CD4-positive, alpha-beta T cell (primary cell): ENCODE results near the gene SRSF4. TPM values are rescaled to one million over a fixed set of nuclear protein-coding genes. Genes with fewer than 3 reads are reported as not detected.

Experiments
- ATAC-seq: fragments of 200-7000 bp; cut with Tn5 transposase; one replicate; pipeline ENCODE4 v1.10.0; 2022; ENCODE audit warnings: mild to moderate bottlenecking; ENCODE audit not compliant: poor library complexity
- CTCF ChIA-PET: fragments of 350-600 bp; sonication (Branson Sonifier 250); formaldehyde crosslinking; loops from one replicate; lab custom pipeline; 2021; ENCODE audit warnings: antibody characterized with exemption, inconsistent platforms; lab: Charles Lee
- POLR2A ChIA-PET: fragments of 350-600 bp; sonication (Branson Sonifier 250); formaldehyde crosslinking; loops from one replicate; lab custom pipeline; 2021; ENCODE audit warnings: antibody characterized with exemption, inconsistent platforms; lab: Charles Lee
- DNase-seq, 14 experiments: peaks; one replicate each; pipeline ENCODE4 v3.0.0-alpha.2; 2013 to 2020; ENCODE audit warnings: mixed read lengths in 2 of 14
- H3K27ac ChIP-seq, 2 donors: one replicate each; pipeline versions ENCODE4 v1.5.1 to v1.7.0; 2013; ENCODE audit warnings: low read length in 2 of 2, low read depth in 1 of 2, mild to moderate bottlenecking in 1 of 2
- H3K27me3 ChIP-seq, 2 experiments: 1 replicate in 1 of 2; 2 replicates in 1 of 2; pipeline versions ENCODE4 v1.6.1 to v1.7.0; 2013; ENCODE audit warnings: low read length in 2 of 2, control low read depth in 1 of 2, mild to moderate bottlenecking in 1 of 2, moderate library complexity in 1 of 2; ENCODE audit not compliant: insufficient read depth in 2 of 2, control insufficient read depth in 1 of 2
- H3K36me3 ChIP-seq: one replicate; pipeline ENCODE4 v1.6.1; 2013; ENCODE audit warnings: low read length, control low read depth; ENCODE audit not compliant: insufficient read depth
- H3K4me1 ChIP-seq: one replicate; pipeline ENCODE4 v1.6.1; 2013; ENCODE audit warnings: low read length, control low read depth; ENCODE audit not compliant: insufficient read depth
- H3K4me3 ChIP-seq: one replicate; pipeline ENCODE4 v1.5.1; 2013; ENCODE audit warnings: mild to moderate bottlenecking, low read length, moderate library complexity
- H3K9me3 ChIP-seq, 2 experiments: 1 replicate in 1 of 2; 2 replicates in 1 of 2; pipeline versions ENCODE4 v1.6.1 to v1.7.0; 2013; ENCODE audit warnings: low read length in 2 of 2, mild to moderate bottlenecking in 2 of 2, control low read depth in 1 of 2, moderate library complexity in 1 of 2; ENCODE audit not compliant: control insufficient read depth in 1 of 2, insufficient read depth in 1 of 2
- H3K27ac Mint-ChIP-seq: one replicate; pipeline ENCODE4 v1.8.0; 2020; ENCODE audit warnings: mixed read lengths
- H3K27me3 Mint-ChIP-seq: one replicate; pipeline ENCODE4 v1.8.0; 2021; ENCODE audit warnings: mixed read lengths
- H3K36me3 Mint-ChIP-seq: one replicate; pipeline ENCODE4 v1.8.0; 2021; ENCODE audit warnings: low read depth, mixed read lengths
- H3K4me1 Mint-ChIP-seq: one replicate; pipeline ENCODE4 v1.8.0; 2021; ENCODE audit warnings: low read depth, mixed read lengths
- H3K4me3 Mint-ChIP-seq: one replicate; pipeline ENCODE4 v1.8.0; 2020; ENCODE audit warnings: mild to moderate bottlenecking, mixed read lengths
- H3K9me3 Mint-ChIP-seq: one replicate; pipeline ENCODE4 v1.8.0; 2020; ENCODE audit warnings: mixed read lengths
- intact Hi-C, 2 experiments: fragments of 100-400 bp; cut with DNase I in 1 of 2; cut with micrococcal nuclease in 1 of 2; formaldehyde crosslinking; loops; one replicate each; pipeline versions ENCODE4 v1.15.1 to v1.9.0; 2023 to 2025; cut with DNase I, micrococcal nuclease
- total RNA-seq, 174 experiments: library from RNA in 2 of 174; stranded (reverse) in 2 of 174; gene quantifications; one replicate each; pipeline ENCODE4 v1.2.3 and lab custom pipeline; 2021 to 2026
- TF ChIP-seq, protein P1 (sequence below): fragments of 200-600 bp; IDR thresholded peaks from one replicate; pipeline ENCODE4 v1.8.0; 2022; ENCODE audit warnings: antibody characterized with exemption, mild to moderate bottlenecking

The SRSF4 gene
- total RNA-seq, 2 experiments from 2014 or later, result 89.2 to 93.4 TPM

GRCh38 chr1:29213055-29213454 is 31.4 kb upstream of the SRSF4 start:
- Mint-ChIP-seq H3K4me3 (no peak overlapping the region), H3K27me3 (no peaks in the 10 kb centered on the region), H3K27ac (no peak overlapping the region), H3K4me1 (no peaks in the 10 kb centered on the region), H3K9me3 (no peaks in the 10 kb centered on the region), H3K36me3 (peaks cover 44% of the 10 kb centered on the region)
- TF ChIP-seq, protein P1, sequence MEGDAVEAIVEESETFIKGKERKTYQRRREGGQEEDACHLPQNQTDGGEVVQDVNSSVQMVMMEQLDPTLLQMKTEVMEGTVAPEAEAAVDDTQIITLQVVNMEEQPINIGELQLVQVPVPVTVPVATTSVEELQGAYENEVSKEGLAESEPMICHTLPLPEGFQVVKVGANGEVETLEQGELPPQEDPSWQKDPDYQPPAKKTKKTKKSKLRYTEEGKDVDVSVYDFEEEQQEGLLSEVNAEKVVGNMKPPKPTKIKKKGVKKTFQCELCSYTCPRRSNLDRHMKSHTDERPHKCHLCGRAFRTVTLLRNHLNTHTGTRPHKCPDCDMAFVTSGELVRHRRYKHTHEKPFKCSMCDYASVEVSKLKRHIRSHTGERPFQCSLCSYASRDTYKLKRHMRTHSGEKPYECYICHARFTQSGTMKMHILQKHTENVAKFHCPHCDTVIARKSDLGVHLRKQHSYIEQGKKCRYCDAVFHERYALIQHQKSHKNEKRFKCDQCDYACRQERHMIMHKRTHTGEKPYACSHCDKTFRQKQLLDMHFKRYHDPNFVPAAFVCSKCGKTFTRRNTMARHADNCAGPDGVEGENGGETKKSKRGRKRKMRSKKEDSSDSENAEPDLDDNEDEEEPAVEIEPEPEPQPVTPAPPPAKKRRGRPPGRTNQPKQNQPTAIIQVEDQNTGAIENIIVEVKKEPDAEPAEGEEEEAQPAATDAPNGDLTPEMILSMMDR, result no peak
- H3K27ac ChIP-seq, result no peak overlapping the region
- no peaks in the 10 kb centered on the region for H3K9me3 ChIP-seq
- ATAC-seq (no peak), DNase-seq (no peak)
- H3K4me3 ChIP-seq, result no peak overlapping the region
- no peaks in the 10 kb centered on the region for H3K4me1 ChIP-seq
- ChIA-PET CTCF (no interaction called here), POLR2A (interaction anchor here (0.6 kb wide), 1 partner anchor 179 kb away, joined by 3 read pairs; no protein-coding TSS in a partner anchor)
- intact Hi-C loops, result no loop called here
- H3K36me3 ChIP-seq, result peaks cover 46% of the 10 kb centered on the region
- no peaks in the 10 kb centered on the region for H3K27me3 ChIP-seq

DNA sequence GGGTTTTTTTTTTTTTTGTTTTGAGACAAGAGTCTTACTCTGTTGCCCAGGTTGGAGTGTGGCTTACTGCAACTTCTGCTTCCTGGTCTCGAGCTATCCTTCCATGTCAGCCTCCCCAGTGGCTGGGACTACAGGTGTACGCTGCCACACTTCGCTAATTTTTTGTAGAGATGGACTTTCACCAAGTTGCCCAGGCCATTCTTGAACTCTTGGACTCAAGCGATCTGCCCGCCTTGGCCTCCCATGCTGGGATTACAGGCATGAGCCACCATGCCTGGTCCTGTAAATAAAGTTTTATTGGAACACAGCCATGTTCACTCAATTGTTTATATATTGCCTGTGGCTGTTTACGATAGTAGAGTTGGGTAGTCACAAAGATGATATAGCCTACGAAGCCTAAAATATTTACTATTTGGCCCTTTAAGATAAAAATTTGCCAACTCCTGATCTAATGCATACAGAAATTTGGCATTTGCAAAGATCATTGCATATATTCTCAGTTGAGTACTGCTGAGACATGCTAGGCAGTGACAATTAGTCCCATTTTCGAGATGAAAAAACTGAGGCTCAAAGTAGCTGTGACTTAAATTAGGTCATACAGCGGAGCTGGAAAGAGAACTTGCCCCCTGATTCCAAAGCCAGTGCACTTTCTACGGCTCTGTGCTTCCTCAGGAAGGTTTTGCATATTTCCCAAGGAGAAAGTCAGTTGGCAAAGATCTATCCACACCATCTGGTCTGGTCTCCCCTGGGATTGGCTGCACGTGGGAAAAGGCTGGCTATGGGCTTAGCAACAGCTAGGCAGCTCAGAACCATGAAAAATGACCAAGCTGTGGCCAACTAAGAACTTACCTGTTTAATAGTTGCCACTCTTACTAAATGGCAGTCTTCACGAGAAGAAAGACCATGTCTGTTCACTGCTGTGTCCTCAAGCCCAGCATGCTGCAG is 29.7 kb upstream of the SRSF4 start:
- no peak overlapping the region for H3K27ac Mint-ChIP-seq
- CTCF ChIA-PET, result no interaction called here

GRCh38 chr1:29210278-29211085 is 28.8 kb upstream of the SRSF4 start:
- Mint-ChIP-seq H3K4me3 (no peak overlapping the region), H3K27ac (no peak overlapping the region), H3K9me3 (no peaks in the 10 kb centered on the region), H3K4me1 (no peaks in the 10 kb centered on the region), H3K27me3 (no peaks in the 10 kb centered on the region), H3K36me3 (peaks cover 44% of the 10 kb centered on the region)
- TF ChIP-seq, protein P1, result no peak
- no peak for DNase-seq
- no peak overlapping the region for H3K4me3 ChIP-seq
- POLR2A ChIA-PET, result no interaction called here
- H3K27me3 ChIP-seq, result no peaks in the 10 kb centered on the region
- no peaks in the 10 kb centered on the region for H3K9me3 ChIP-seq
- intact Hi-C loops, result no loop called here
- H3K4me1 ChIP-seq, result no peaks in the 10 kb centered on the region
- H3K27ac ChIP-seq, result no peak overlapping the region
- peaks cover 40% of the 10 kb centered on the region for H3K36me3 ChIP-seq
- CTCF ChIA-PET, result no interaction called here
- no peak for ATAC-seq

More for the DNA sequence above, 29.7 kb upstream of the SRSF4 start:
- intact Hi-C loops, result no loop called here
- TF ChIP-seq, protein P1, result no peak
- POLR2A ChIA-PET, result no interaction called here
- H3K4me3 ChIP-seq, result no peak overlapping the region
- H3K9me3 Mint-ChIP-seq, result no peaks in the 10 kb centered on the region
- no peak for ATAC-seq
- no peak for DNase-seq
- H3K4me1 Mint-ChIP-seq, result no peaks in the 10 kb centered on the region
- H3K4me3 Mint-ChIP-seq, result no peak overlapping the region
- no peaks in the 10 kb centered on the region for H3K4me1 ChIP-seq
- H3K27me3 ChIP-seq, result no peaks in the 10 kb centered on the region
- H3K36me3 Mint-ChIP-seq, result peaks cover 41% of the 10 kb centered on the region
- peaks cover 42% of the 10 kb centered on the region for H3K36me3 ChIP-seq
- no peak overlapping the region for H3K27ac ChIP-seq
- no peaks in the 10 kb centered on the region for H3K27me3 Mint-ChIP-seq
- no peaks in the 10 kb centered on the region for H3K9me3 ChIP-seq
